Mucosa of descending colon (tissue), 3 donors: Measurements from ENCODE around the gene FMO2. TPM values are rescaled to one million over a fixed set of nuclear protein-coding genes. Genes with fewer than 3 reads are reported as not detected.
A peak's percentile ranks its signal among the peaks of the same experiment; 100 is the strongest.

Experiments used
- ATAC-seq: fragments of 200-7000 bp; cut with Tn5 transposase; one replicate; pipeline ENCODE4 v1.9.1; 2020; ENCODE audit warnings: mild to moderate bottlenecking, moderate library complexity
- DNase-seq, 3 donors: peaks; one replicate each; pipeline ENCODE4 v3.0.0-alpha.2; 2020
- H3K36me3 ChIP-seq: fragments of 200-600 bp; one replicate; pipeline ENCODE4 v1.8.0; 2021; ENCODE audit warnings: low read depth, mild to moderate bottlenecking
- H3K4me1 ChIP-seq: fragments of 200-600 bp; one replicate; pipeline ENCODE4 v1.8.0; 2021; ENCODE audit warnings: low read depth, mild to moderate bottlenecking
- H3K4me3 ChIP-seq: fragments of 200-600 bp; one replicate; pipeline ENCODE4 v1.8.0; 2021; ENCODE audit warnings: mild to moderate bottlenecking
- H3K9me3 ChIP-seq: fragments of 200-600 bp; one replicate; pipeline ENCODE4 v1.8.0; 2021; ENCODE audit warnings: mild to moderate bottlenecking
- intact Hi-C, 2 donors: fragments of 100-400 bp; cut with DNase I in 1 of 2; cut with micrococcal nuclease in 1 of 2; formaldehyde crosslinking; loops; one replicate each; pipeline versions ENCODE4 v1.11.0 to v1.11.1; 2022; cut with DNase I, micrococcal nuclease
- total RNA-seq, 3 donors: library from RNA; stranded (reverse); fragmentation: NEBNext Ultra II Directional in 2 of 3; extraction: Animal tissue kit (Norgen Biotek cat#: 25700) in 2 of 3; gene quantifications; one replicate each; pipeline versions ENCODE4 v1.2.1 to v1.2.4, GENCODE V29; 2021 to 2023
- TF ChIP-seq, protein P1 (sequence below): fragments of 200-600 bp; IDR thresholded peaks from one replicate; pipeline ENCODE4 v1.8.0; 2022; ENCODE audit warnings: antibody characterized with exemption, mild to moderate bottlenecking
- donor health status: DM: no; HTN: no; CAD: no; lungs with moderate emphysema.
- donor health status: DM: no; HTN: no; CAD: no.
- donor health status: DM: no; HTN: yes; CAD: no.

Gene FMO2
- total RNA-seq, 3 donors from 2014 or later, result 0.55 to 6.1 (median 1.2) TPM

DNA sequence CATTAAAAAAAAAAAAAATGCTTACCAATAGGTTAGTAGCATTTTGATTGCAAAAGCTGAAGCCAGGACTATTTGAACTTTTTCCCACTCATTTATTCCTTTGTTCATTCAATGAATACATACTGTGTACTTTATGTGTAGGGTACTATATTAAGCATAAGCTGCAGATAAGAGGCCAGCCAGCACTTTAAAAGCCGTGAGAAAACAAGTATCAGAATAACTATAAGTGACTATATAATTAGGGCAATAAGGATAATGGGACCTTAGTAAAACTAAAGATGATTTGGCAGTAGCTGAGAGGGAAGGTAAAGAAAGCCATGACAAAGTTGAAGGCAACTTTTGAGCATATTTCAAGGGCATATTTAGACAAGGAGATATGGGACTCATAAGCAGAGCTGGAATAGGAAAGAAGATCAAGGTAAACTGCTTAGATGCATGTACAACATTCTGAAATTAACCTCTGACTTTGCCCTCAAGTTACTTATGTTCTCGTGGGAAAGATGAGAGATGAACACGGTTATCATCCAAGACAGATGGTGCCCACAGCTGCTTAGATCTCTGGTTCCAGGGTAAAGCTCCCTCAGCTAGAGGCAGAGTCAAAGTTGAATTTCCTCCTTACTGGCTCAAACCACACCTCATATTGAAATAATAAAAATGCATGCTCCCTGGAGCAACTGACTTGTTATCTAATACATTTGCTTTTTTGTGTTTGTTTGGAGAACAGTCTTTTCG is 44.0 kb upstream of the FMO2 start:
- Histone ChIP-seq H3K4me3 (no peak overlapping the region), H3K9me3 (no peaks in the 10 kb centered on the region), H3K36me3 (no peaks in the 10 kb centered on the region), H3K4me1 (no peaks in the 10 kb centered on the region)
- TF ChIP-seq, protein P1, sequence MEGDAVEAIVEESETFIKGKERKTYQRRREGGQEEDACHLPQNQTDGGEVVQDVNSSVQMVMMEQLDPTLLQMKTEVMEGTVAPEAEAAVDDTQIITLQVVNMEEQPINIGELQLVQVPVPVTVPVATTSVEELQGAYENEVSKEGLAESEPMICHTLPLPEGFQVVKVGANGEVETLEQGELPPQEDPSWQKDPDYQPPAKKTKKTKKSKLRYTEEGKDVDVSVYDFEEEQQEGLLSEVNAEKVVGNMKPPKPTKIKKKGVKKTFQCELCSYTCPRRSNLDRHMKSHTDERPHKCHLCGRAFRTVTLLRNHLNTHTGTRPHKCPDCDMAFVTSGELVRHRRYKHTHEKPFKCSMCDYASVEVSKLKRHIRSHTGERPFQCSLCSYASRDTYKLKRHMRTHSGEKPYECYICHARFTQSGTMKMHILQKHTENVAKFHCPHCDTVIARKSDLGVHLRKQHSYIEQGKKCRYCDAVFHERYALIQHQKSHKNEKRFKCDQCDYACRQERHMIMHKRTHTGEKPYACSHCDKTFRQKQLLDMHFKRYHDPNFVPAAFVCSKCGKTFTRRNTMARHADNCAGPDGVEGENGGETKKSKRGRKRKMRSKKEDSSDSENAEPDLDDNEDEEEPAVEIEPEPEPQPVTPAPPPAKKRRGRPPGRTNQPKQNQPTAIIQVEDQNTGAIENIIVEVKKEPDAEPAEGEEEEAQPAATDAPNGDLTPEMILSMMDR, result no peak
- DNase-seq (no peak), ATAC-seq (no peak)
- intact Hi-C loops, result no loop called here

DNA sequence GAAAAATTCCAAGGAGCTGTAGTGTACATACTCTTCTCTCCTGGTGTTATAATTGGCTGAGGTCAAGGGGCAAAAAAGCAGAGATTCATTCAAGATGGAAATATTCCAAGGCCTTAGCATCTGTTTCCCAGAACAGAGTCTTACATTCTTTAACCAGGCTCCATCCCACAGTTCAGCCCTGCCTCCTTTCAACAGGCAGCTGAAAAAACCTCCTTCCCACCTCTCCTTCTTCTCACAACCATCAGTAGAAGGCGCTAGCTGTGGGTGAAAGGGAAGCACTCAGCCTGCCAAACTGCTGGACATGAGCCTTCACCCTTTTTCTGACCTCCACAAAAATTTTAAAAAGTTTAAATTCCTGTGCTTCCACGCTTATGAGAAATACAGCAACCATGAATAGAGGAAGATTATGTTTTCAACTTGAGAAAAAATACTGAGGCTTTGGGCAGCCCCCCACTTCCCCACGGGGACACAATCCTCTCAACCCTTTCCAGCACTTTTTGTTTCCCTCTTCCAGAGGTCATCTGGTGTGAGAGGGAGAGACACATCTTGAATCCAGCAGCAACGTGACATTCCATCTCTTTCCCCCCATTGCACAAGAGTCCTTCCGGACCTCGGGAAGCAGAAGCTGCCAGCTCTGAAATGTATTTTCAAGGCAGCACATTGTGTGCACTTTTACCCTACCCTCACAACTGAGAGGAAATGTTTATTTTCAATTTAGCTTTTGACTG is 43.2 kb upstream of the FMO2 start:
- Histone ChIP-seq H3K4me3 (no peak overlapping the region), H3K9me3 (no peaks in the 10 kb centered on the region), H3K4me1 (no peaks in the 10 kb centered on the region), H3K36me3 (no peaks in the 10 kb centered on the region)
- TF ChIP-seq, protein P1, result no peak
- intact Hi-C loops, result no loop called here
- ATAC-seq (peak; percentile 51), DNase-seq (peak in 1 of 3 donors; percentile 14)

DNA sequence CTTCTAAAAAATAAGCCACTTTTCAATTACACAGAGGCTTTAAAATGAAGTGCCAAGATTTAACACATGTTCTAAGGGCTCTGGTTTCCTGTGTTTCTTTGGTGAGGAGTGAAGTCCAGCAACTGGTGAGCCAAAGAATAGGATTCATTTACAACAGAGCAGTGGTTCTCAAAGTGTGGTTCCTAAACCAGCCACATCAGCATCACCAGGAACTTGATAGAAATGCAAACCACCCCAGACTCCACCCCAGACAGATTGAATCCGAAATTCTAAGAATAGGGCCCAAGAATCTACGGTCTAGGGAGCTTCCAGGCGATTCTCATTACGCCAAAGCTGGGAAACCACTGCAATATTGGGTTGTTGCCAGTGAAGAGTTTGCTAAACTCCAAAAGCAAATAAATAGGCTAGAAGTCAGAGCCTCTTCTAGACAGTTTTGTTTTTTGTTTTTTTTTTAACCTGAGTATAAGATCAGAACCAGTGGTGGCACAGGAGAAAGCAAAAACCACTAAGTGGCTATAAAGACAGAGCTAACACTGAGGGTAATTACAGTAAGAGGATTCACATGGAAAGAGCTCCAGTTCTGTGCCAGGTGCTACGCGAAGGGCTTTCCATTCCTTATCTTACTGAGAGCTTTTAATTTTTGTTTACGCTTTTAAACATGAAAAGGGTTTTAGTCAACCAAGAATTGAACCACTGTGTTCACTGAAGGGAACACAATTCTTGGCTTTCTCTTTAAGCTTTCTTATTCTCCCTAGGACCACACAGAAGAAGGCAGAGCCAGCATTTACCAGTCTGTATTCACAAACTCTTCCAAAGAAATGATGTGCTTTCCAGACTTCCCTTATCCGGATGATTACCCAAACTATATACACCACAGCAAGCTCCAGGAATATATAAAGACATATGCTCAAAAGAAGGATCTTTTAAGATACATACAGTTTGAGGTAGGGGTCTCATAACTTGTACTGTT is 42.4 kb upstream of the FMO2 start:
- intact Hi-C loops, result no loop called here
- peak in 1 of 3 donors; percentile 22 for DNase-seq
- peak; percentile 51 for ATAC-seq
- Histone ChIP-seq H3K36me3 (no peaks in the 10 kb centered on the region), H3K4me3 (no peak overlapping the region), H3K4me1 (no peaks in the 10 kb centered on the region), H3K9me3 (no peaks in the 10 kb centered on the region)
- TF ChIP-seq, protein P1, result no peak

DNA sequence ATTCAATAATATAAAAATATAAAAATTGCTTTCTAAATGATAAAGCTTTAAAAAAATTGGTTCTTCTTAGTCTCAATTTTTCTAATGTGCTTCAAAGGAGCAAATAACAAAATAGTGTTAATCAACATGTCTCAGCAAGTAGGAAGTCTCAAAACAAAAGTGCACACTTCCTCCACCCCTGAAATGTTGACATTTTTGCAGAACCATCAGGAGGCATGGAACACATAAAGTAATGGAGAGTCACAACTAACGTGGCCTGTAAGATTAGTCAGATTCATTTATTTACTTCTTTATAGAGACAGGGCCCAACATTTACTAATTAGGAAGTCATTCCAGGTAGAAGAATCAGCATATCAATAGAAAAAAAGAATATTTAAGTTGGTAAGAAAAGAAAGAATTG is 34.9 kb upstream of the FMO2 start:
- no peak overlapping the region for H3K4me3 ChIP-seq
- TF ChIP-seq, protein P1, result no peak
- ATAC-seq (no peak), DNase-seq (no peak)
- H3K4me1 ChIP-seq, result no peaks in the 10 kb centered on the region
- intact Hi-C loops, result no loop called here
- H3K36me3 ChIP-seq, result no peaks in the 10 kb centered on the region
- no peaks in the 10 kb centered on the region for H3K9me3 ChIP-seq

DNA sequence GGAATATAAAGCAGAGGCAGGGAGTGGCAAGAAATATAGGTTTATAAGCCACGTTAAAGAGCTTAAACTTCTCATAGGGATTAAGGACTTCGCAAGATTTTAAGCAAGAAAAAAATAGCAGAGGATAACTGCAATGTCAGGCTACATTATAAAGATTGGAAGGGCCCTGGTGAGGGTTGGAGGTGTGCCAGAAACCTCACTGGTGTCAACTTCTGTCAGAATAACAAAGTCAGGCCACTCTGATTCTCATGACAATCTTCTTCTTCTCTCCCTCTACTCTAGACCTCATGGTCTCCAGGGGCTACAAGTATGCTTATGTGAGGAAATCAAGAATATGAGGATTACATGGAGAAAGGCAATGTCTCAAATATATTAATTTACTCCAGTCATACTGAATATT is 32.6 kb upstream of the FMO2 start:
- no peak overlapping the region for H3K4me3 ChIP-seq
- no peaks in the 10 kb centered on the region for H3K36me3 ChIP-seq
- intact Hi-C loops, result no loop called here
- TF ChIP-seq, protein P1, result no peak
- peak in 1 of 3 donors; percentile 12 for DNase-seq
- H3K4me1 ChIP-seq, result no peaks in the 10 kb centered on the region
- ATAC-seq, result no peak
- H3K9me3 ChIP-seq, result no peaks in the 10 kb centered on the region
